ENCODE results near the gene RFX7.
"Not testable (repeated sequence)": the region's sequence is repeated elsewhere in the genome, so short reads cannot be mapped to it uniquely, and the experiment has no call there.

RFX7 gene

GRCh38 chr15:56205061-56205876 lies 38.4 kb downstream of the RFX7 start:
- peak; percentile 7 for DNase-seq (ENCODE audit: low read depth)

GRCh38 chr15:56203312-56203922 lies 40.3 kb downstream of the RFX7 start:
- not testable (repeated sequence) for DNase-seq (ENCODE audit: low read depth)

GRCh38 chr15:56202701-56203100 lies 41.0 kb downstream of the RFX7 start:
- DNase-seq (ENCODE audit: low read depth): no peak

GRCh38 chr15:56199038-56199437 lies 44.6 kb downstream of the RFX7 start:
- no peak for DNase-seq (ENCODE audit: low read depth)

- no peak for DNase-seq (ENCODE audit: low read depth)
These were observed 49.6 kb downstream of the RFX7 start for GRCh38 chr15:56194035-56194434.

- no peak for DNase-seq (ENCODE audit: low read depth)
These were observed 50.8 kb downstream of the RFX7 start for GRCh38 chr15:56192659-56193442.

GRCh38 chr15:56187665-56188064 lies 56.0 kb downstream of the RFX7 start:
- no peak for DNase-seq (ENCODE audit: low read depth)

GRCh38 chr15:56185980-56186379 lies 57.7 kb downstream of the RFX7 start:
- no peak for DNase-seq (ENCODE audit: low read depth)

GRCh38 chr15:56184516-56184915 lies 59.2 kb downstream of the RFX7 start:
- DNase-seq (ENCODE audit: low read depth): no peak

GRCh38 chr15:56180851-56181250 lies 62.8 kb downstream of the RFX7 start:
- no peak for DNase-seq (ENCODE audit: low read depth)

- DNase-seq (ENCODE audit: low read depth): no peak
These were observed 66.7 kb downstream of the RFX7 start for GRCh38 chr15:56176996-56177395.

- DNase-seq (ENCODE audit: low read depth): no peak
These were observed 67.9 kb downstream of the RFX7 start for GRCh38 chr15:56175788-56176187.

GRCh38 chr15:56174649-56175048 lies 69.0 kb downstream of the RFX7 start:
- DNase-seq (ENCODE audit: low read depth): no peak

- DNase-seq (ENCODE audit: low read depth): no peak
These were observed 75.3 kb downstream of the RFX7 start for GRCh38 chr15:56168394-56168793.

- DNase-seq (ENCODE audit: low read depth): no peak
These were observed 78.4 kb downstream of the RFX7 start for GRCh38 chr15:56165234-56165633.

- no peak for DNase-seq (ENCODE audit: low read depth)
These were observed 82.7 kb downstream of the RFX7 start for GRCh38 chr15:56160966-56161365.

- DNase-seq (ENCODE audit: low read depth): no peak
These were observed 86.8 kb downstream of the RFX7 start for GRCh38 chr15:56156877-56157276.

GRCh38 chr15:56155278-56155677 lies 88.4 kb downstream of the RFX7 start:
- not testable (repeated sequence) for DNase-seq (ENCODE audit: low read depth)

- DNase-seq (ENCODE audit: low read depth): not testable (repeated sequence)
These were observed 88.9 kb downstream of the RFX7 start for GRCh38 chr15:56154768-56155167.

- no peak for DNase-seq (ENCODE audit: low read depth)
These were observed 93.5 kb downstream of the RFX7 start for GRCh38 chr15:56150204-56150603.

- peak; percentile 11 for DNase-seq (ENCODE audit: low read depth)
These were observed 95.6 kb downstream of the RFX7 start for GRCh38 chr15:56148064-56148463.

- DNase-seq (ENCODE audit: low read depth): no peak
These were observed 96.9 kb downstream of the RFX7 start for GRCh38 chr15:56146756-56147155.

GRCh38 chr15:56128081-56128480 lies 115.6 kb downstream of the RFX7 start:
- DNase-seq (ENCODE audit: low read depth): no peak

Measured in GM04504 (cell line).